Measurements from ENCODE around the gene SCRN1. TPM values are rescaled to one million over a fixed set of nuclear protein-coding genes. Genes with fewer than 3 reads are reported as not detected.
A peak's percentile ranks its signal among the peaks of the same experiment; 100 is the strongest.

Gene SCRN1
- total and polyA plus RNA-seq, 2 of the 13 experiments (the other 11 are each of a cell fraction or from before 2014, with no cell fraction given), result 43.2 to 49.8 TPM

DNA sequence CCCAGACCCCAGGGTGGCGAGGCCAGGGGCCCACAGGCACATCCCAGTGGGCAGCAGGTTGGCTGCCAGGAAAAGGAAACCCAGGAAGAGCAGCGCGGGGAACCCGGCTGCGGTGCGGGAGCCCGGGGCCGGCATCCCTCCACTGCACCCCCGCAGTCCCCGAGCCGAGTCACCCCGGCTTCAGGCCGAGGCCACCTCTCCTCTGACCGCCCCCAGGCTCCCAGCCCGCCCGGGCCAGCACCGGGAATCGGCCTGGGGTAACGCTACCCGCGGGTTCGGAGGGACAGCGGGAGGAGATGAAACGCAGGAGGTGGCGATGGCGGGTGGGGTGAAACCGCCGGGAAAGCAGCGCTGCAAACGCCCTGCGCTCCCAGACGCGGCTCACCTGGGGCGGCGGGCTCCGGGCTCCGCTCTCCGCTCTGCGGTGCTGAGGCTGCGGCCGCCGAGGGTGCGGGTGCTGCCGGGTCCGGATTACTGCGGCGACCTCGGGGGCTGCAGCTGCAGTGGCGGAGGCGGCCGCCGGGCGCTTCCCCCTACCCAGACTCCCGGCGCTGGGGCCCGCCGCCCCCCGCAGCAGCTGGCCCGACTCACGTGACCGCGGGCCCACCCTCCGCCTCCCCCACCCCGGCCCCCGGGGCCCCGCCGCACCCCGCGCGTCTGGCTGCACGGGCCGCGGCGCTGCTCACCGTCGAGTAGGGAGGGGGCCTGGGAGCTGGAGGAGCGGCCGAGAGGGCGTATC is at the start of gene SCRN1 (continued):
- TF ChIP-seq, protein P1, sequence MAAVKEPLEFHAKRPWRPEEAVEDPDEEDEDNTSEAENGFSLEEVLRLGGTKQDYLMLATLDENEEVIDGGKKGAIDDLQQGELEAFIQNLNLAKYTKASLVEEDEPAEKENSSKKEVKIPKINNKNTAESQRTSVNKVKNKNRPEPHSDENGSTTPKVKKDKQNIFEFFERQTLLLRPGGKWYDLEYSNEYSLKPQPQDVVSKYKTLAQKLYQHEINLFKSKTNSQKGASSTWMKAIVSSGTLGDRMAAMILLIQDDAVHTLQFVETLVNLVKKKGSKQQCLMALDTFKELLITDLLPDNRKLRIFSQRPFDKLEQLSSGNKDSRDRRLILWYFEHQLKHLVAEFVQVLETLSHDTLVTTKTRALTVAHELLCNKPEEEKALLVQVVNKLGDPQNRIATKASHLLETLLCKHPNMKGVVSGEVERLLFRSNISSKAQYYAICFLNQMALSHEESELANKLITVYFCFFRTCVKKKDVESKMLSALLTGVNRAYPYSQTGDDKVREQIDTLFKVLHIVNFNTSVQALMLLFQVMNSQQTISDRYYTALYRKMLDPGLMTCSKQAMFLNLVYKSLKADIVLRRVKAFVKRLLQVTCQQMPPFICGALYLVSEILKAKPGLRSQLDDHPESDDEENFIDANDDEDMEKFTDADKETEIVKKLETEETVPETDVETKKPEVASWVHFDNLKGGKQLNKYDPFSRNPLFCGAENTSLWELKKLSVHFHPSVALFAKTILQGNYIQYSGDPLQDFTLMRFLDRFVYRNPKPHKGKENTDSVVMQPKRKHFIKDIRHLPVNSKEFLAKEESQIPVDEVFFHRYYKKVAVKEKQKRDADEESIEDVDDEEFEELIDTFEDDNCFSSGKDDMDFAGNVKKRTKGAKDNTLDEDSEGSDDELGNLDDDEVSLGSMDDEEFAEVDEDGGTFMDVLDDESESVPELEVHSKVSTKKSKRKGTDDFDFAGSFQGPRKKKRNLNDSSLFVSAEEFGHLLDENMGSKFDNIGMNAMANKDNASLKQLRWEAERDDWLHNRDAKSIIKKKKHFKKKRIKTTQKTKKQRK (IDR thresholded peaks at IDR 0.05; ENCODE audit: low read length), result no peak
- no peak for TF ChIP-seq SMARCC2 (IDR thresholded peaks at IDR 0.05)
- TF ChIP-seq ZNF816 (CRISPR knock-in tag; IDR thresholded peaks at IDR 0.05; ENCODE audit: borderline replicate concordance), result no peak
- no peak for TF ChIP-seq CBX2 (IDR thresholded peaks at IDR 0.05; ENCODE audit: low read depth, low read length)
- TF ChIP-seq CBX2 (CRISPR knock-in tag; IDR thresholded peaks at IDR 0.05; ENCODE audit: low read depth), result no peak
- TF ChIP-seq ZMYM2 (CRISPR knock-in tag; IDR thresholded peaks at IDR 0.05), result no peak
- TF ChIP-seq ZBTB37 (CRISPR knock-in tag; IDR thresholded peaks at IDR 0.05), result no peak
- TF ChIP-seq SNAI1 (CRISPR knock-in tag; IDR thresholded peaks at IDR 0.05; ENCODE audit: borderline replicate concordance), result no peak
- TF ChIP-seq ISL2 (CRISPR knock-in tag; IDR thresholded peaks at IDR 0.05), result 0 out of 2 replicates have a peak, but pooled peaks have one; percentile 5
- TF ChIP-seq SALL1 (CRISPR knock-in tag; IDR thresholded peaks at IDR 0.05), result peak; percentile 8; the same call in 1 of the 2 replicates
- TF ChIP-seq ZNF609 (CRISPR knock-in tag; IDR thresholded peaks at IDR 0.05; ENCODE audit: borderline replicate concordance), result no peak; the same call in 1 of the 2 replicates
- no peak for TF ChIP-seq ZKSCAN8 (CRISPR knock-in tag; IDR thresholded peaks at IDR 0.05; ENCODE audit: borderline replicate concordance)
- no peak for TF ChIP-seq WIZ (CRISPR knock-in tag; IDR thresholded peaks at IDR 0.05)
- TF ChIP-seq SRSF4 (IDR thresholded peaks at IDR 0.05; ENCODE audit: low read depth, low read length, poor library complexity, severe bottlenecking), result no peak
- 0 out of 2 replicates have a peak, but pooled peaks have one; percentile 28 for TF ChIP-seq CBFB (CRISPR knock-in tag; IDR thresholded peaks at IDR 0.05)
- no peak for TF ChIP-seq NFKBIZ (CRISPR knock-in tag; IDR thresholded peaks at IDR 0.05)
- TF ChIP-seq BHLHE40 (IDR thresholded peaks at IDR 0.05; ENCODE audit: low read length), result peak; percentile 80
- no peak for TF ChIP-seq SIX1 (CRISPR knock-in tag; IDR thresholded peaks at IDR 0.05; ENCODE audit: borderline replicate concordance)
- no peak for TF ChIP-seq ATF1 (CRISPR knock-in tag; IDR thresholded peaks at IDR 0.05)
- no peak for TF ChIP-seq JUND (CRISPR knock-in tag; IDR thresholded peaks at IDR 0.05)
- TF ChIP-seq ZNF510 (CRISPR knock-in tag; IDR thresholded peaks at IDR 0.05; ENCODE audit: low read depth), result no peak
- TF ChIP-seq FLYWCH1 (CRISPR knock-in tag; IDR thresholded peaks at IDR 0.05), result no peak

Measured in HepG2 (cell line).